Erythroblast (primary cell): Measurements from ENCODE around the gene TIAM1.

Experiments used
- GATA1 ChIP-seq: IDR thresholded peaks from 2 replicates; pipeline ENCODE4 v1.6.1; 2011; ENCODE audit warnings: low read depth, mild to moderate bottlenecking, control low read depth, low read length, moderate library complexity
- POLR2A ChIP-seq: IDR thresholded peaks from 2 replicates; pipeline ENCODE4 v1.6.1; 2011; ENCODE audit warnings: mild to moderate bottlenecking, low read length

GRCh38 chr21:31352836-31353235 lies 8.8 kb upstream of the TIAM1 start:
- no peak for TF ChIP-seq GATA1
- TF ChIP-seq POLR2A, result no peak
